ENCODE results near the gene CNTNAP2.
"Not testable (repeated sequence)": the region's sequence is repeated elsewhere in the genome, so short reads cannot be mapped to it uniquely, and the experiment has no call there.

The CNTNAP2 gene

GRCh38 chr7:147593271-147594057 is 1476.9 kb downstream of the CNTNAP2 start:
- DNase-seq: no peak

GRCh38 chr7:147595042-147595441 is 1478.4 kb downstream of the CNTNAP2 start:
- DNase-seq: no peak

GRCh38 chr7:147598687-147599086 is 1482.1 kb downstream of the CNTNAP2 start:
- not testable (repeated sequence) for DNase-seq

GRCh38 chr7:147605323-147605722 is 1488.7 kb downstream of the CNTNAP2 start:
- DNase-seq: no peak

- no peak for DNase-seq
These were observed 1490.7 kb downstream of the CNTNAP2 start for GRCh38 chr7:147607157-147607800.

GRCh38 chr7:147611431-147611830 is 1494.8 kb downstream of the CNTNAP2 start:
- peak; percentile 7 for DNase-seq

- no peak for DNase-seq
These were observed 1518.7 kb downstream of the CNTNAP2 start for GRCh38 chr7:147635288-147635687.

- DNase-seq: peak; percentile 7
These were observed 1520.0 kb downstream of the CNTNAP2 start for GRCh38 chr7:147636553-147636952.

- no peak for DNase-seq
These were observed 1522.0 kb downstream of the CNTNAP2 start for GRCh38 chr7:147638566-147638965.

GRCh38 chr7:147639037-147639436 is 1522.4 kb downstream of the CNTNAP2 start:
- DNase-seq: no peak

- DNase-seq: no peak
These were observed 1523.2 kb downstream of the CNTNAP2 start for GRCh38 chr7:147639751-147640150.

- DNase-seq: no peak
These were observed 1524.2 kb downstream of the CNTNAP2 start for GRCh38 chr7:147640821-147641220.

- DNase-seq: no peak
These were observed 1530.0 kb downstream of the CNTNAP2 start for GRCh38 chr7:147646568-147646967.

GRCh38 chr7:147650991-147651390 is 1534.4 kb downstream of the CNTNAP2 start:
- no peak for DNase-seq

- DNase-seq: no peak
These were observed 1535.0 kb downstream of the CNTNAP2 start for GRCh38 chr7:147651601-147652000.

GRCh38 chr7:147653456-147653855 is 1536.9 kb downstream of the CNTNAP2 start:
- DNase-seq: no peak

GRCh38 chr7:147658392-147658967 is 1541.9 kb downstream of the CNTNAP2 start:
- no peak for DNase-seq

- DNase-seq: no peak
These were observed 1542.7 kb downstream of the CNTNAP2 start for GRCh38 chr7:147659036-147659995.

- no peak for DNase-seq
These were observed 1547.9 kb downstream of the CNTNAP2 start for GRCh38 chr7:147664541-147664940.

GRCh38 chr7:147670759-147671158 is 1554.2 kb downstream of the CNTNAP2 start:
- no peak for DNase-seq

- DNase-seq: no peak
These were observed 1558.1 kb downstream of the CNTNAP2 start for GRCh38 chr7:147674705-147675104.

- DNase-seq: no peak
These were observed 1562.3 kb downstream of the CNTNAP2 start for GRCh38 chr7:147678943-147679342.

GRCh38 chr7:147681530-147681929 is 1564.9 kb downstream of the CNTNAP2 start:
- DNase-seq: no peak
